Measurements from ENCODE around the gene INSIG1. TPM values are rescaled to one million over a fixed set of nuclear protein-coding genes. Genes with fewer than 3 reads are reported as not detected.

Gene INSIG1
- total RNA-seq, 1 donor from 2014 or later = 21.8 TPM

DNA sequence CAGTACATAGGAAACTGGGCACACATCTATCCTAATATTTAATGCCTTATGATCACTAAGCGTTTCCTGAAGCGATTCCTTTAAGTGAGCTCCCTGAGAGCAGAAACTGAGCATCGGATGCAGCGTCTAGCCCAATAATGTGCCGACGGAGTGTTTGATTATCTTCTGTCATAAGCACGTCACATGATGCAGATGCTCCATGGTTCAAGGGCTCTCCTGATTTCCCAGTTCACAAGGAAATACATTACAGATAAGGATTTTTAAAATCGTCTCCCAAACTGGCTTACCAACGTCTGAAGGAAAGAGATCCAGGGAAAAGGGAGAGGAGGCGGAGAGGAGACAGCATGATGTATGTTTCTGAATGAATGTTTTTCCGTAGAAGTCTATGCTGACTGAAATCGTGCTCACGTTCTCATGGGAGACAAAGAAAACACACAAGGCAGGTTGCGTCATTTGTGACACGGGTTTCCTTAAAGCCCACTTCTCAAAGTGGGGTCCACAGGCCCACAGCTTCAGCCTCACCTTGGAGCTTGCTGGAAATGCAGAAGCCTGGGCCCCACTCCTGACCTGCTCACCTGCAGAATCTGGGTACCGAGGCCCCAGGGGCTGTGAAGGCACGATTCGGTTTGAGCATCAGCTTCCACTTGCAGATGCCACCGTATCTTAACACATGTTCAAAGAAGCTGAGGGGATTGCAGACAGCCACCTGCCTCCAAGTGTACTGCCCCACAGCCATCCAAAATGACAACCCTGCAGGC is 21.5 kb upstream of the INSIG1 start:
- peaks cover 59% of the 10 kb centered on the region for H3K27me3 Mint-ChIP-seq (ENCODE audit: unreplicated experiment)
- H3K27ac Mint-ChIP-seq (ENCODE audit: unreplicated experiment) = no peak overlapping the region
- no peak for DNase-seq (ENCODE audit: extremely low spot score, unreplicated experiment)
- H3K9me3 Mint-ChIP-seq (ENCODE audit: unreplicated experiment) = no peaks in the 10 kb centered on the region
- H3K36me3 Mint-ChIP-seq (ENCODE audit: unreplicated experiment) = peaks cover 2% of the 10 kb centered on the region
- peaks cover 12% of the 10 kb centered on the region for H3K4me1 Mint-ChIP-seq (ENCODE audit: unreplicated experiment)
- TF ChIP-seq, protein P1, sequence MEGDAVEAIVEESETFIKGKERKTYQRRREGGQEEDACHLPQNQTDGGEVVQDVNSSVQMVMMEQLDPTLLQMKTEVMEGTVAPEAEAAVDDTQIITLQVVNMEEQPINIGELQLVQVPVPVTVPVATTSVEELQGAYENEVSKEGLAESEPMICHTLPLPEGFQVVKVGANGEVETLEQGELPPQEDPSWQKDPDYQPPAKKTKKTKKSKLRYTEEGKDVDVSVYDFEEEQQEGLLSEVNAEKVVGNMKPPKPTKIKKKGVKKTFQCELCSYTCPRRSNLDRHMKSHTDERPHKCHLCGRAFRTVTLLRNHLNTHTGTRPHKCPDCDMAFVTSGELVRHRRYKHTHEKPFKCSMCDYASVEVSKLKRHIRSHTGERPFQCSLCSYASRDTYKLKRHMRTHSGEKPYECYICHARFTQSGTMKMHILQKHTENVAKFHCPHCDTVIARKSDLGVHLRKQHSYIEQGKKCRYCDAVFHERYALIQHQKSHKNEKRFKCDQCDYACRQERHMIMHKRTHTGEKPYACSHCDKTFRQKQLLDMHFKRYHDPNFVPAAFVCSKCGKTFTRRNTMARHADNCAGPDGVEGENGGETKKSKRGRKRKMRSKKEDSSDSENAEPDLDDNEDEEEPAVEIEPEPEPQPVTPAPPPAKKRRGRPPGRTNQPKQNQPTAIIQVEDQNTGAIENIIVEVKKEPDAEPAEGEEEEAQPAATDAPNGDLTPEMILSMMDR (IDR thresholded peaks at IDR 0.05) = no peak
- H3K4me3 Mint-ChIP-seq (ENCODE audit: unreplicated experiment) = no peak overlapping the region

DNA sequence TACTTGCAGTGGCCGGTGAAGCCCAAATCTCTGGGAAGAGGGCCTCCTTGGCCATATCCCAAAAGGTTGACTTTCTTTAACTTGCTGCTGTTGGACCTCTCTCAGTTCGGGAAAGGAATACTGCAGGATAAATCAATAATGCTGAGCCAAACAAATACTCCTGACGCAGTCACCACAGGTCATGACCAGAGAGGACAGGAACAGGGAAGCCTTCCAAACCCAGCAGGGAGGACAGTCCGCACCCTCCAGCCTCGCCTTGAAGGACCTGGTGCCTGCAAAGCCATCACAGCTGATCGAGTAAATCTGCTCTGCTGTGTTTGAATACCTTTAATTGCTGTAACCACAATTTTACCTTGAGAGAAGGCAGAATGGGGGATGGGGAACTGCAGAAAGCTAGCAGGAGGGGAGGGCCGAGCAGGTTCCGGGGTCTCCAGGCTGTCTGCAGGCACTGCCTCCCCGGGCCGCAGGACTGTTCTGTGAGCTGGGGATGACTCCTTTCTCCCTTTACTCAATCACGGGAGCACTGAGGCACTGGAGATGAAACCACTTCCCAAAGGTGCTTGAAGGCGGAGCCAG is 20.8 kb upstream of the INSIG1 start:
- peaks cover 12% of the 10 kb centered on the region for H3K4me1 Mint-ChIP-seq (ENCODE audit: unreplicated experiment)
- H3K36me3 Mint-ChIP-seq (ENCODE audit: unreplicated experiment) = peaks cover 2% of the 10 kb centered on the region
- H3K27me3 Mint-ChIP-seq (ENCODE audit: unreplicated experiment) = peaks cover 55% of the 10 kb centered on the region
- H3K4me3 Mint-ChIP-seq (ENCODE audit: unreplicated experiment) = no peak overlapping the region
- no peak overlapping the region for H3K27ac Mint-ChIP-seq (ENCODE audit: unreplicated experiment)
- H3K9me3 Mint-ChIP-seq (ENCODE audit: unreplicated experiment) = no peaks in the 10 kb centered on the region
- TF ChIP-seq, protein P1 (IDR thresholded peaks at IDR 0.05) = no peak
- no peak for DNase-seq (ENCODE audit: extremely low spot score, unreplicated experiment)

DNA sequence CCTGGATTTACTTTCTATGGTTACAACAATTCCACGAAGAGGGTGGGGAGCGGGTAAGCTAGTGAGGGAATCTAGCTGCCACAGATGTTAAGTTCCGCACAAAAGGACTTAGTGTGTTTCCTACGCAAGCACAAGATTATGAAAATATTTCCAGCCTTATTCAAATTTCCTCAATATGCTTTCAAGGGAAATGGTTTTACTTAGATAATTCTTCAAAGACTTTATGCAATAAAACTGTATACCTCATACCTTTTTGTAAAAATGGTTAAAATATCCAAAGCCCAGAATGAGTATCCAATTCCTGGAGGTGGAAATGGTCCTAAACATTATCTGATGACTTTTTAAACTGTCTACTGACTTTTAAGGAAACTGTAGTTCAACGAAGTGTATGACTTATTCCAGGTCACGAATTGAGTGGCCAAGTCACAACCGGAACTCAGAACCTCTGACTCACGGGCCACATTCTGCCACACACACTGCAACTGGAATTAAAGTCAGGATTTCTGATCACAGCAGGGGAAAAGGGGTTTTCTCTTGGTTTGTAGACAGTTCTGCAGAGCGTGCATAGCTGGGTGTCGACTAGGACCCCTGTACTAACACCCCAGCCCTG is 20.2 kb upstream of the INSIG1 start:
- Mint-ChIP-seq H3K27ac (ENCODE audit: unreplicated experiment) (no peak overlapping the region), H3K27me3 (ENCODE audit: unreplicated experiment) (peaks cover 59% of the 10 kb centered on the region), H3K4me1 (ENCODE audit: unreplicated experiment) (peaks cover 12% of the 10 kb centered on the region), H3K4me3 (ENCODE audit: unreplicated experiment) (no peak overlapping the region), H3K36me3 (ENCODE audit: unreplicated experiment) (peaks cover 2% of the 10 kb centered on the region), H3K9me3 (ENCODE audit: unreplicated experiment) (no peaks in the 10 kb centered on the region)
- no peak for DNase-seq (ENCODE audit: extremely low spot score, unreplicated experiment)
- TF ChIP-seq, protein P1 (IDR thresholded peaks at IDR 0.05) = no peak

DNA sequence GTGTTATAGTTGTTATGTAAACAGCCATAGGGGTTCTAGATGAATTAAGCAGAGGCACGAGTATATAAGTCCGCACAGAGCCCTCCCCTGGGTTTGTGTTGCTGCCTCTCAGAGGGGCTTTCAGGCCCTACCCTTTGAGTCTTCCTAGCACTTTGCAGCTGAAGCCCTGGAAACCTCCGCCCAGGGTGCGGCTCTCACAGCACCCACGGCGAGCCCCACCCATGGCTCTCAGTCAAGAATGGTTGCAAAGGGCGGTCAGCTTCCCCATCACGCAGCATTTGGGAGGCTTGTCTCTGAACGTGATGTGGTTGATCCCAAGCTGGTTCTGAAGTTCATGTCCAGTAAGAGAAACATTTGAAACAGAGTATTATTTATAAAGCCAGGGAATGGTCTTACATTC is 18.8 kb upstream of the INSIG1 start:
- Mint-ChIP-seq H3K27me3 (ENCODE audit: unreplicated experiment) (peaks cover 67% of the 10 kb centered on the region), H3K36me3 (ENCODE audit: unreplicated experiment) (peaks cover 2% of the 10 kb centered on the region), H3K9me3 (ENCODE audit: unreplicated experiment) (no peaks in the 10 kb centered on the region), H3K4me3 (ENCODE audit: unreplicated experiment) (no peak overlapping the region), H3K4me1 (ENCODE audit: unreplicated experiment) (peaks cover 4% of the 10 kb centered on the region), H3K27ac (ENCODE audit: unreplicated experiment) (no peak overlapping the region)
- TF ChIP-seq, protein P1 (IDR thresholded peaks at IDR 0.05) = no peak
- DNase-seq (ENCODE audit: extremely low spot score, unreplicated experiment) = no peak

DNA sequence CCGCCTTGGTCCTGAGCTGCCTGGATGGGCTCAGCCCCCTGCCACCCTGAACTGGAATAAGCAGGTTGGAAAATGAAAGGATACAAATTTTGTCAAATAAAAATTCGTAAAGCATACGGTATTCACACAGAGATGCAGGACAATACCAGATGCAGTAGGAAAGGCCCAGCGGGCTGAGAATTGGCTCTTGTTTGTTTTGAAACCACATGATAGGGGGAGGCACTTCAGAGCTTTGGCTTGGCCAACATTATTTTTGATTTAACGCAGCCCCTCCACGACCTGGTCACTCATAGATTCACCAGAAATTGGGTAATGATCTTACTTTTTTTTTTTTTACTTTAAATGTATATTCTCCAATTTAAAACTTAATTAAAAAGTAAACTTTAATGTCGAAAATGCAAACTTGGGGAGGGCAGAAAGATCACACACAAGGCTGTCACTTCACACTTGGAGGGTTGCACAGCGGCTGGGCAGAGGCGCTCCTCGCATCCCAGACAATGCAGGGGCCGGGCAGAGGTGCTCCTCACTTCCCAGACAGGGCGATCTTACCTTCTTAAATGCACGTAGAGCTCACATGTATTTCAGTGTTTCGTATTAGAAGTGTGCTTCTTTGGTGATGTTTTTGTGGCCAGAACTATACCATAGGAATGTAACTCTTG is 17.8 kb upstream of the INSIG1 start:
- Mint-ChIP-seq H3K27me3 (ENCODE audit: unreplicated experiment) (peaks cover 68% of the 10 kb centered on the region), H3K36me3 (ENCODE audit: unreplicated experiment) (peaks cover 2% of the 10 kb centered on the region), H3K27ac (ENCODE audit: unreplicated experiment) (no peak overlapping the region), H3K9me3 (ENCODE audit: unreplicated experiment) (no peaks in the 10 kb centered on the region), H3K4me1 (ENCODE audit: unreplicated experiment) (no peaks in the 10 kb centered on the region), H3K4me3 (ENCODE audit: unreplicated experiment) (no peak overlapping the region)
- TF ChIP-seq, protein P1 (IDR thresholded peaks at IDR 0.05) = no peak
- DNase-seq (ENCODE audit: extremely low spot score, unreplicated experiment) = no peak
